BLaER1 (cell line): ENCODE results near the gene TMEM53.

ENCODE experiments used
- H3K27ac ChIP-seq: shearing (Covaris generic); formaldehyde crosslinking; 2 replicates; pipeline ENCODE4 v1.8.1; 2022
- H3K27me3 ChIP-seq: shearing (Covaris generic); formaldehyde crosslinking; 2 replicates; pipeline ENCODE4 v1.8.1; 2022
- H3K36me3 ChIP-seq: shearing (Covaris generic); formaldehyde crosslinking; 2 replicates; pipeline ENCODE4 v1.8.1; 2022
- H3K4me1 ChIP-seq: shearing (Covaris generic); formaldehyde crosslinking; 2 replicates; pipeline ENCODE4 v1.8.1; 2022
- H3K4me2 ChIP-seq: shearing (Covaris generic); formaldehyde crosslinking; 2 replicates; pipeline ENCODE4 v1.8.1; 2022
- H3K4me3 ChIP-seq: shearing (Covaris generic); formaldehyde crosslinking; 2 replicates; pipeline ENCODE4 v1.8.1; 2022
- H3K9ac ChIP-seq: shearing (Covaris generic); formaldehyde crosslinking; 2 replicates; pipeline ENCODE4 v1.8.1; 2022
- H3K9me3 ChIP-seq: shearing (Covaris generic); formaldehyde crosslinking; 2 replicates; pipeline ENCODE4 v1.8.1; 2022
- H4K20me1 ChIP-seq: shearing (Covaris generic); formaldehyde crosslinking; 2 replicates; pipeline ENCODE4 v1.8.1; 2022
- Cebpa-rat ChIP-seq: shearing (Covaris generic); IDR thresholded peaks from 2 replicates; pipeline ENCODE4 v1.8.1; 2022

Gene TMEM53

GRCh38 chr1:44649788-44650158, 24.5 kb downstream of the TMEM53 start:
- no peak for TF ChIP-seq Cebpa-rat
- Histone ChIP-seq H3K9ac (no peak overlapping the region), H3K36me3 (peaks cover 90% of the 10 kb centered on the region)

GRCh38 chr1:44648529-44649250, 25.6 kb downstream of the TMEM53 start:
- Histone ChIP-seq H3K27ac (no peak overlapping the region), H3K9ac (no peak overlapping the region), H3K4me1 (no peaks in the 10 kb centered on the region), H3K4me3 (no peak overlapping the region), H3K36me3 (peaks cover 94% of the 10 kb centered on the region), H3K9me3 (no peaks in the 10 kb centered on the region), H4K20me1 (peaks cover 73% of the 10 kb centered on the region), H3K4me2 (no peak overlapping the region), H3K27me3 (no peaks in the 10 kb centered on the region)
- TF ChIP-seq Cebpa-rat: no peak

More at GRCh38 chr1:44649788-44650158, 24.5 kb downstream of the TMEM53 start:
- Histone ChIP-seq H3K4me1 (no peaks in the 10 kb centered on the region), H4K20me1 (peaks cover 62% of the 10 kb centered on the region), H3K4me2 (no peak overlapping the region), H3K9me3 (no peaks in the 10 kb centered on the region), H3K27ac (no peak overlapping the region), H3K27me3 (no peaks in the 10 kb centered on the region), H3K4me3 (no peak overlapping the region)

- Histone ChIP-seq H3K27ac (no peak overlapping the region), H3K9me3 (no peaks in the 10 kb centered on the region), H3K4me2 (no peak overlapping the region), H3K36me3 (peaks cover 96% of the 10 kb centered on the region), H3K4me3 (no peak overlapping the region), H3K27me3 (no peaks in the 10 kb centered on the region), H3K9ac (no peak overlapping the region), H3K4me1 (no peaks in the 10 kb centered on the region), H4K20me1 (peaks cover 81% of the 10 kb centered on the region)
- no peak for TF ChIP-seq Cebpa-rat
Observed at GRCh38 chr1:44647896-44648295, 26.4 kb downstream of the TMEM53 start.

GRCh38 chr1:44646261-44647110, 27.8 kb downstream of the TMEM53 start:
- Histone ChIP-seq H3K36me3 (peaks cover 99% of the 10 kb centered on the region), H3K4me2 (no peak overlapping the region), H3K27me3 (no peaks in the 10 kb centered on the region), H3K4me3 (no peak overlapping the region), H3K27ac (no peak overlapping the region), H4K20me1 (peaks cover 84% of the 10 kb centered on the region), H3K9me3 (no peaks in the 10 kb centered on the region), H3K4me1 (no peaks in the 10 kb centered on the region), H3K9ac (no peak overlapping the region)
- no peak for TF ChIP-seq Cebpa-rat

- Histone ChIP-seq H3K4me3 (no peak overlapping the region), H3K9ac (no peak overlapping the region), H3K36me3 (peaks cover 100% of the 10 kb centered on the region), H4K20me1 (peaks cover 88% of the 10 kb centered on the region), H3K9me3 (no peaks in the 10 kb centered on the region), H3K27me3 (no peaks in the 10 kb centered on the region), H3K4me1 (no peaks in the 10 kb centered on the region), H3K4me2 (no peak overlapping the region), H3K27ac (no peak overlapping the region)
- TF ChIP-seq Cebpa-rat: no peak
Observed at GRCh38 chr1:44645476-44646244, 28.6 kb downstream of the TMEM53 start.

GRCh38 chr1:44644806-44645205, 29.5 kb downstream of the TMEM53 start:
- H3K9me3 ChIP-seq: no peaks in the 10 kb centered on the region
- H3K36me3 ChIP-seq: peaks cover 100% of the 10 kb centered on the region
- H4K20me1 ChIP-seq: peaks cover 96% of the 10 kb centered on the region
- no peak overlapping the region for H3K27ac ChIP-seq
- H3K4me2 ChIP-seq: no peak overlapping the region
- TF ChIP-seq Cebpa-rat: no peak
- no peak overlapping the region for H3K9ac ChIP-seq
- H3K27me3 ChIP-seq: no peaks in the 10 kb centered on the region
- no peak overlapping the region for H3K4me3 ChIP-seq
- no peaks in the 10 kb centered on the region for H3K4me1 ChIP-seq

GRCh38 chr1:44643721-44644334, 30.5 kb downstream of the TMEM53 start:
- no peak for TF ChIP-seq Cebpa-rat
- Histone ChIP-seq H3K27ac (no peak overlapping the region), H4K20me1 (peaks cover 97% of the 10 kb centered on the region), H3K4me1 (no peaks in the 10 kb centered on the region), H3K4me3 (no peak overlapping the region), H3K9ac (no peak overlapping the region), H3K4me2 (no peak overlapping the region), H3K27me3 (no peaks in the 10 kb centered on the region), H3K36me3 (peaks cover 100% of the 10 kb centered on the region), H3K9me3 (no peaks in the 10 kb centered on the region)

- Histone ChIP-seq H3K4me2 (no peak overlapping the region), H3K9me3 (no peaks in the 10 kb centered on the region), H3K27ac (no peak overlapping the region), H3K4me3 (no peak overlapping the region), H3K4me1 (no peaks in the 10 kb centered on the region), H3K27me3 (no peaks in the 10 kb centered on the region), H3K9ac (no peak overlapping the region), H4K20me1 (peaks cover 97% of the 10 kb centered on the region), H3K36me3 (peaks cover 100% of the 10 kb centered on the region)
- no peak for TF ChIP-seq Cebpa-rat
Observed at GRCh38 chr1:44642925-44643324, 31.4 kb downstream of the TMEM53 start.

- Histone ChIP-seq H3K4me1 (no peaks in the 10 kb centered on the region), H3K9me3 (no peaks in the 10 kb centered on the region), H3K4me3 (no peak overlapping the region), H3K27me3 (no peaks in the 10 kb centered on the region), H3K36me3 (peaks cover 100% of the 10 kb centered on the region), H3K4me2 (no peak overlapping the region), H4K20me1 (peaks cover 97% of the 10 kb centered on the region), H3K27ac (no peak overlapping the region), H3K9ac (no peak overlapping the region)
- no peak for TF ChIP-seq Cebpa-rat
Observed at GRCh38 chr1:44642255-44642654, 32.0 kb downstream of the TMEM53 start.
